DND-41 (cell line): ENCODE results near the gene NDRG3.

Experiments used
- ATAC-seq: fragments of 200-7000 bp; cut with Tn5 transposase; 3 replicates; pipeline ENCODE4 v1.9.1; 2021; ENCODE audit warnings: low read depth; ENCODE audit not compliant: insufficient read depth
- DNase-seq: peaks from one replicate; pipeline ENCODE4 v3.0.0-alpha.2; 2020
- H2AFZ ChIP-seq: 2 replicates; pipeline ENCODE4 v1.6.0; 2012; ENCODE audit warnings: low read depth, low read length
- H3K27ac ChIP-seq: 2 replicates; pipeline ENCODE4 v1.5.1; 2012; ENCODE audit warnings: low read length, inconsistent platforms
- H3K27me3 ChIP-seq: fragments of 200-600 bp; sonication (generic); 2 replicates; pipeline ENCODE4 v1.6.0; 2012; ENCODE audit warnings: low read length, mild to moderate bottlenecking, inconsistent platforms; ENCODE audit not compliant: insufficient read depth, poor library complexity
- H3K36me3 ChIP-seq: 2 replicates; pipeline ENCODE4 v1.5.1; 2012; ENCODE audit warnings: low read length, inconsistent platforms; ENCODE audit not compliant: insufficient read depth
- H3K4me1 ChIP-seq: 2 replicates; pipeline ENCODE4 v1.5.1; 2012; ENCODE audit warnings: mild to moderate bottlenecking, low read length; ENCODE audit not compliant: insufficient read depth
- H3K4me2 ChIP-seq: 2 replicates; pipeline ENCODE4 v1.6.0; 2012; ENCODE audit warnings: mild to moderate bottlenecking, moderate library complexity, low read length, inconsistent platforms; ENCODE audit not compliant: insufficient read depth
- H3K4me3 ChIP-seq, 2 experiments: fragments of 200-600 bp in 1 of 2; shearing (Covaris generic) in 1 of 2; 2 replicates each; pipeline ENCODE4 v1.5.1; 2012 to 2016; ENCODE audit warnings: inconsistent platforms in 2 of 2, low read length in 2 of 2, mild to moderate bottlenecking in 2 of 2, low read depth in 1 of 2, moderate library complexity in 1 of 2
- H3K79me2 ChIP-seq: 2 replicates; pipeline ENCODE4 v1.6.0; 2012; ENCODE audit warnings: low read length, inconsistent platforms; ENCODE audit not compliant: insufficient read depth
- H3K9ac ChIP-seq: 2 replicates; pipeline ENCODE4 v1.6.0; 2012; ENCODE audit warnings: low read depth, mild to moderate bottlenecking, inconsistent platforms, low read length, moderate library complexity
- H3K9me3 ChIP-seq: 2 replicates; pipeline ENCODE4 v1.5.1; 2012; ENCODE audit warnings: low read length, moderate library complexity, mild to moderate bottlenecking, inconsistent platforms; ENCODE audit not compliant: insufficient read depth, severe bottlenecking
- H4K20me1 ChIP-seq: 2 replicates; pipeline ENCODE4 v1.6.0; 2012; ENCODE audit warnings: low read length; ENCODE audit not compliant: insufficient read depth
- EZH2 ChIP-seq: IDR thresholded peaks from 3 replicates; pipeline ENCODE4 v1.6.1; 2012; ENCODE audit warnings: borderline replicate concordance, low read depth, mild to moderate bottlenecking, moderate library complexity, low read length, inconsistent platforms; ENCODE audit not compliant: severe bottlenecking
- TF ChIP-seq, protein P1 (sequence below): IDR thresholded peaks from 2 replicates; pipeline ENCODE4 v1.5.1; 2012; ENCODE audit warnings: borderline replicate concordance, low read length, moderate library complexity, mild to moderate bottlenecking; ENCODE audit not compliant: poor library complexity, severe bottlenecking; ENCODE audit errors: extremely low read depth

Gene NDRG3

DNA sequence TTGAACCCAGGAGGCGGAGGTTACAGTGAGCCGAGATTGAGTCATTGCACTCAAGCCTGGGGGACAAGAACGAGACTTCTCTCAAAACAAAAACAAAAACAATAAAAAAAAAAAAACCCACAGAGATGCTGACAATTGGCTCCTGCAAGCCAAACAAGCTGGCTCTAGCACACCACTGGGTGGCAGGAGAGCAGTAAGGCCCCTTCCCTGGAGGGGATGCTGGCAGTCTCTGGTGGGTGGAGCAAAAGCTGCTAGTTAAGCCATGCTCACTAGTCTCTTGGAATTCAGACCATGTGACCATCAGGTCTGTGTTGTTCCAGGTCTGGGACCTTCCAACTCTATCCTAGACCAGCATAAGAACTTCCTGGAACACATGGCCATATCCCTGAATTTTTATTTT lies 46.5 kb upstream of the NDRG3 start:
- DNase-seq (peak; percentile 28), ATAC-seq (peak; percentile 59; the same call in 2 of the 3 replicates)
- H3K9ac ChIP-seq, result no peak overlapping the region
- no peaks in the 10 kb centered on the region for H3K9me3 ChIP-seq
- no peak overlapping the region for H3K4me3 ChIP-seq
- H4K20me1 ChIP-seq, result no peaks in the 10 kb centered on the region
- H3K36me3 ChIP-seq, result peaks cover 58% of the 10 kb centered on the region
- TF ChIP-seq, protein P1, sequence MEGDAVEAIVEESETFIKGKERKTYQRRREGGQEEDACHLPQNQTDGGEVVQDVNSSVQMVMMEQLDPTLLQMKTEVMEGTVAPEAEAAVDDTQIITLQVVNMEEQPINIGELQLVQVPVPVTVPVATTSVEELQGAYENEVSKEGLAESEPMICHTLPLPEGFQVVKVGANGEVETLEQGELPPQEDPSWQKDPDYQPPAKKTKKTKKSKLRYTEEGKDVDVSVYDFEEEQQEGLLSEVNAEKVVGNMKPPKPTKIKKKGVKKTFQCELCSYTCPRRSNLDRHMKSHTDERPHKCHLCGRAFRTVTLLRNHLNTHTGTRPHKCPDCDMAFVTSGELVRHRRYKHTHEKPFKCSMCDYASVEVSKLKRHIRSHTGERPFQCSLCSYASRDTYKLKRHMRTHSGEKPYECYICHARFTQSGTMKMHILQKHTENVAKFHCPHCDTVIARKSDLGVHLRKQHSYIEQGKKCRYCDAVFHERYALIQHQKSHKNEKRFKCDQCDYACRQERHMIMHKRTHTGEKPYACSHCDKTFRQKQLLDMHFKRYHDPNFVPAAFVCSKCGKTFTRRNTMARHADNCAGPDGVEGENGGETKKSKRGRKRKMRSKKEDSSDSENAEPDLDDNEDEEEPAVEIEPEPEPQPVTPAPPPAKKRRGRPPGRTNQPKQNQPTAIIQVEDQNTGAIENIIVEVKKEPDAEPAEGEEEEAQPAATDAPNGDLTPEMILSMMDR, result peak; percentile 40
- no peak for TF ChIP-seq EZH2
- H3K4me2 ChIP-seq, result no peak overlapping the region
- no peak overlapping the region for H2AFZ ChIP-seq
- H3K4me1 ChIP-seq, result no peaks in the 10 kb centered on the region
- no peaks in the 10 kb centered on the region for H3K27me3 ChIP-seq
- no peaks in the 10 kb centered on the region for H3K79me2 ChIP-seq
- no peak overlapping the region for H3K27ac ChIP-seq

DNA sequence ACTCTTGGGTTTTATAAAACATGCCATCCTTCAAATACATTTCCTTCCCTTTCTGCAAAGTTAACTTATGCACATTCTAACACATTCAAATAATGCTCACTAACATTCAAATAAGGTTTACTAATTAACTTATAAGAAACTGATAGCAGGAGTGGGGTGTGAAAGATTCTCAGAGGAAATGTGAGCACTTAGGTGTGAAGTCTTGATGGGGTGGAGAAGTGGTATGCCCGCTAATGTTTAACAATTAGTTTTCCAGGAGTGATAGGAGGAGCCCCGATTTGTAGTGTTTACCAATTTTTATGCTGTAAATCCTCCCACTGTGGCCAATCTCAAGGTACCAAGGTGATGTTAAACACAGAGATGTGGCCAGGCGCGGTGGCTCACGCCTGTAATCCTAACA lies 46.0 kb upstream of the NDRG3 start:
- Histone ChIP-seq H3K27me3 (no peaks in the 10 kb centered on the region), H3K79me2 (no peaks in the 10 kb centered on the region), H4K20me1 (no peaks in the 10 kb centered on the region), H3K4me3 (no peak overlapping the region), H3K27ac (no peak overlapping the region), H3K4me2 (no peak overlapping the region), H3K9ac (no peak overlapping the region), H3K4me1 (no peaks in the 10 kb centered on the region), H3K36me3 (peaks cover 58% of the 10 kb centered on the region), H3K9me3 (no peaks in the 10 kb centered on the region), H2AFZ (no peak overlapping the region)
- no peak for ATAC-seq
- DNase-seq, result no peak
- TF ChIP-seq, protein P1, result no peak
- TF ChIP-seq EZH2, result no peak

DNA sequence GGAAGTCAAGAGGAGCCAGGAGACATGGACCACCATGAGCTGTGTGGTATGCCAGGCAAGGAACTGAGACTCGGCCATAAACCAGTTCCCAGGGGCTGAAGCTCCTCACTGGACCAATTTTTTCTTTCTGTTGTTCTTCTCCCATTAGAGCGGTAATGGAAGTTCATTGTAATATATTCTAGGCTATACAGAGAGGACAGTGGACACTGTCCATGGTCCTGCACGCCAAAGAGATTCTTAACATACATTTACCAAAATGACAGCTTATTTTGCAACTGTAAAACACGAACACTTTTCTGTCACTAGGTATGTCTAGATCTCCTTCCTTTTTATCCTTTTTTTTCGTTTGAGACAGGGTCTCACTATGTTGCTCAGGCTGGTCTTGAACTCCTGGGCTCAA lies 40.8 kb upstream of the NDRG3 start:
- TF ChIP-seq, protein P1, result no peak
- no peak for TF ChIP-seq EZH2
- Histone ChIP-seq H2AFZ (no peak overlapping the region), H3K4me3 (no peak overlapping the region), H3K4me1 (no peaks in the 10 kb centered on the region), H3K9ac (no peak overlapping the region), H3K27me3 (no peaks in the 10 kb centered on the region), H3K79me2 (no peaks in the 10 kb centered on the region), H3K9me3 (no peaks in the 10 kb centered on the region), H3K4me2 (no peak overlapping the region), H3K27ac (no peak overlapping the region), H3K36me3 (peaks cover 59% of the 10 kb centered on the region), H4K20me1 (0 out of 2 replicates have a peak, but pooled peaks cover 12% of the 10 kb centered on the region)
- no peak for ATAC-seq
- no peak for DNase-seq

DNA sequence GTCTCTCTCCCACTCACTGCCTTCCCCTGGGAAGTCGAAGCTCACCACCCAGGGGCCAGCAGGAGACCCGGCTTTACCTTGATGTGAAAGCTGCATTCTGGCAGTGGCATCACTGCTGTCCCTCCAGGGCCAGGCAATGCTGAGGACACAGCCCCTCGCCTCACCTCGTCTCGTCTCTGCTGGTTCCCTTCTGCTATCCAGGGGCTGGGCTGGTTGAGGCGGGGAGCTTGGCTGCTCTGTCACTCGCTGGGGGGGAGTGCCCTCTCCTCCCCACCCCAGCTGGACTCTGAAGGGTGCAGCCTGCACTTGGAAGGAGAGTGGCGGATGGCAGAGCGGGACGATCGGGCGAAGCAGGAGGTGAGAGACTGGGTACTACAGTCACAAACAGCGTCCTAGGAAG lies 40.4 kb upstream of the NDRG3 start:
- no peaks in the 10 kb centered on the region for H3K4me1 ChIP-seq
- H3K4me3 ChIP-seq, result no peak overlapping the region
- H3K36me3 ChIP-seq, result peaks cover 55% of the 10 kb centered on the region
- H4K20me1 ChIP-seq, result 0 out of 2 replicates have a peak, but pooled peaks cover 12% of the 10 kb centered on the region
- no peak overlapping the region for H2AFZ ChIP-seq
- no peaks in the 10 kb centered on the region for H3K79me2 ChIP-seq
- no peak overlapping the region for H3K4me2 ChIP-seq
- H3K9ac ChIP-seq, result no peak overlapping the region
- ATAC-seq, result no peak
- TF ChIP-seq EZH2, result no peak
- TF ChIP-seq, protein P1, result no peak
- no peaks in the 10 kb centered on the region for H3K9me3 ChIP-seq
- no peak for DNase-seq
- H3K27ac ChIP-seq, result no peak overlapping the region
- H3K27me3 ChIP-seq, result no peaks in the 10 kb centered on the region
